PC-3 (cell line): ENCODE measurements around the gene BNC1.

Source experiments
- EZH2 ChIP-seq: fragments of 300-600 bp; sonication (generic); IDR thresholded peaks from one replicate; pipeline ENCODE4 v1.6.1; 2017; ENCODE audit warnings: antibody characterized with exemption, mild to moderate bottlenecking, low read length; ENCODE audit not compliant: unreplicated experiment
- EZH2phosphoT487 ChIP-seq: fragments of 300-600 bp; sonication (generic); IDR thresholded peaks from 2 replicates; pipeline ENCODE4 v1.6.1; 2018; ENCODE audit warnings: mild to moderate bottlenecking, antibody characterized with exemption, low read length, borderline replicate concordance

GRCh38 chr15:83243634-83244033 is 40.8 kb downstream of the BNC1 start:
- TF ChIP-seq EZH2 = no peak
- TF ChIP-seq EZH2phosphoT487 = no peak
